Fibroblast of skin of right biceps (primary cell): ENCODE measurements around the gene TP53TG3C.
"Not testable (repeated sequence)": the region's sequence is repeated elsewhere in the genome, so short reads cannot be mapped to it uniquely, and the experiment has no call there.

Experiments used
- DNase-seq: peaks from one replicate; pipeline ENCODE4 v3.0.0-alpha.2; 2013

Gene TP53TG3C

GRCh38 chr16:33193926-33194325 is at the start of gene TP53TG3C:
TSS of gene TP53TG3C (plus strand) at chr16:33194226. CDS start at chr16:33194294, 68 bp downstream.
- DNase-seq = not testable (repeated sequence)
